GM10266 (cell line): Measurements from ENCODE around the gene RTN4IP1.

Experiments
- DNase-seq: peaks from one replicate; pipeline ENCODE4 v3.0.0; 2012; ENCODE audit errors: extremely low spot score
- TF ChIP-seq, protein P1 (sequence below): IDR thresholded peaks from 2 replicates; pipeline ENCODE4 v1.5.1; 2012; ENCODE audit warnings: mild to moderate bottlenecking, low read depth; ENCODE audit not compliant: control insufficient read depth, insufficient read depth; ENCODE audit errors: missing control alignments

Gene RTN4IP1

DNA sequence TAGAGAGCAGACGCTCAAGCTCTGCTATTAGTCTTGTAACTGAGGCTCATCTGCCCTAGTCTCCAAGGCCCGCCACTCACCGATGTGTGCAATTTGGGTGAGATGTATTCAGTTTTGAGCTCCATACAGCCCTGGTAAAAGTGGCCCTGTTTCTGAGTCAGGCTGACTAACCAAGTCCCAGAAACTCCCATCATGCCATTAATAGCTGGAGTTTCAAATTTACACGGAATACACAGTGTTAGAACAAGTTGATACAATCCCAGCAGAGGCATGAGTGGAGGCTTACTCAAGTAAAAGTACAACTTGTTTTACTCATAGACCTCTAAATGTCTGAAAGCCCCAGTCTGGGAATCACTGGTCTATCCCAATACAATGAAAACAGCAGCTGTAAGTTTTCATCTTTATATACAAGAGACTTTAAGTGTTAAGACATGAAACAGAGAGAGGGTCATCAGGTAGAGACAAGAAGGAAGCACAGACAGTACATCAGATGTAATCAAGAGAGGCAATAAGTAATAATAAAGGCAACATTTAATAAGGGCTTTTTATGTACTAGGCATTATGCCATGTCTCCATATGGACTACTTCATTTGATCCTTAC is 42.4 kb downstream of the RTN4IP1 start:
- no peak for DNase-seq
- TF ChIP-seq, protein P1, sequence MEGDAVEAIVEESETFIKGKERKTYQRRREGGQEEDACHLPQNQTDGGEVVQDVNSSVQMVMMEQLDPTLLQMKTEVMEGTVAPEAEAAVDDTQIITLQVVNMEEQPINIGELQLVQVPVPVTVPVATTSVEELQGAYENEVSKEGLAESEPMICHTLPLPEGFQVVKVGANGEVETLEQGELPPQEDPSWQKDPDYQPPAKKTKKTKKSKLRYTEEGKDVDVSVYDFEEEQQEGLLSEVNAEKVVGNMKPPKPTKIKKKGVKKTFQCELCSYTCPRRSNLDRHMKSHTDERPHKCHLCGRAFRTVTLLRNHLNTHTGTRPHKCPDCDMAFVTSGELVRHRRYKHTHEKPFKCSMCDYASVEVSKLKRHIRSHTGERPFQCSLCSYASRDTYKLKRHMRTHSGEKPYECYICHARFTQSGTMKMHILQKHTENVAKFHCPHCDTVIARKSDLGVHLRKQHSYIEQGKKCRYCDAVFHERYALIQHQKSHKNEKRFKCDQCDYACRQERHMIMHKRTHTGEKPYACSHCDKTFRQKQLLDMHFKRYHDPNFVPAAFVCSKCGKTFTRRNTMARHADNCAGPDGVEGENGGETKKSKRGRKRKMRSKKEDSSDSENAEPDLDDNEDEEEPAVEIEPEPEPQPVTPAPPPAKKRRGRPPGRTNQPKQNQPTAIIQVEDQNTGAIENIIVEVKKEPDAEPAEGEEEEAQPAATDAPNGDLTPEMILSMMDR = no peak

DNA sequence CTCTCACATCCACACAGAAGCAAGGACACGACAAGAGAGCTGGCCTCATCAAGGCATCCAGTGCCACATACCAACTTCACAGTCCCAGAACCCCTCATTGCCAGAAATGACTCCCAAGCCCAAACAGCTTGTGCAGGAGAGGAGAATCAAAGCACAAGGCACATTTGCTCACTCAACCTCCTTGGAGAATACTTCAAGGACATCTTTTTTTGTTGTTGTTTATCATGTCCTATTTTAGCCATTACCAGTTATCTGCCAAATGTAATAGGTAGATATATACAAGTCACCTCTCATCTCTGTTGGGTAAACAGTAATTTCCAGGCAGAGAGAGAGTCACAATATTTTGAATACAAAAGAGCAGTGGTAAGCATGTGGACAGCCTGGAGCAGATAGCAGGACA is 47.8 kb downstream of the RTN4IP1 start:
- TF ChIP-seq, protein P1 = no peak
- no peak for DNase-seq

DNA sequence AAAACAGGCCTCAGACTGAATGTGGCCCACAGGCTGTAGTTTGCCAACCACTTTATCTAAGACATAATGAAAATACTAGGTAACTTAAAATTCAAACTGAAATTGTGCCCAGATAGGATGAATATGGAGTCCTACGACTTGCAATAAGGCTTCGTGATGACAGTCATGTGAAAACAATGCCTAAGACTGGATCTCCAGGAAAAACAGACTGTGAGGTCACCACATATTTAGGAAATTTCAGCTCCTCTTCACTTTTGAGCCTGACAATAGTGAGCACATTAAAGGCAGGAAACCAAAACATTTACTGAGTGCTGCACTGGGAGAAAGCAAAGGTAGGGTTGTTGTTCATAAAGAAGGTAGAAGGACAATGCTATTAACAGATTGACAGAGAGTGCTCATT is 50.0 kb downstream of the RTN4IP1 start:
- no peak for DNase-seq
- TF ChIP-seq, protein P1 = no peak

DNA sequence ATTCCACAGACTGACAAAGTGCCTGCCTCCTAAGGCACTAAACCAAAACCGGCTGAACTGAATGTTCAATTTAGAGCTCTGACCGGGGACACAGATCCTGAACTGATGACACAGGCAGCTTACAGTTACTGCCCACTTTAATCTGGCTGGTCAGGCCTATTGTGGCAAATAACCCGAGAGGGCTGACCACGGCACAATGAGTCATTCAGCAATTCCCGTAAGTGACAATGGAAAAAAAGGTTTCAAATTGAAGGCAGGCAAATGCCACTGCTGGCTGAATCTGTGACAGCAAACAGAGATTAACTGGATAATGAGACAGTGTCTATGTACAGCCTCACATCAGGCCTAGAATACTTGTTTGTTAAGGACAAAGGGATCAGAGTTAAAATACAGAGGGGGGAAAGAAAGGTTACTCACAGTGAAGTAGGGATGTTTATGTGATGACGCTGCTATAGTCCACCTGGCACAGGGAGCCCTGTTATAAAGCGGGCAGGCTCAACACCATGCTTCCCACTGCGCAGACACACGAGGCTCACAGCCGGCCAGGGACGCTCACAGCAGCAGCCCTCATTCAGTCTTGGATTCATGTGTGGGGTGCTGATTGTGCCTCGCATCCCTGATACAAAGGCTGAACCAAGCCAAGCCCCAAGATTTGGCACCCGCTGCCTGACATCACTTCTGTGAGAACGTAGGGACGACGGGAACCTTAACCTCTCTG is 54.4 kb downstream of the RTN4IP1 start:
- DNase-seq = no peak
- TF ChIP-seq, protein P1 = no peak

DNA sequence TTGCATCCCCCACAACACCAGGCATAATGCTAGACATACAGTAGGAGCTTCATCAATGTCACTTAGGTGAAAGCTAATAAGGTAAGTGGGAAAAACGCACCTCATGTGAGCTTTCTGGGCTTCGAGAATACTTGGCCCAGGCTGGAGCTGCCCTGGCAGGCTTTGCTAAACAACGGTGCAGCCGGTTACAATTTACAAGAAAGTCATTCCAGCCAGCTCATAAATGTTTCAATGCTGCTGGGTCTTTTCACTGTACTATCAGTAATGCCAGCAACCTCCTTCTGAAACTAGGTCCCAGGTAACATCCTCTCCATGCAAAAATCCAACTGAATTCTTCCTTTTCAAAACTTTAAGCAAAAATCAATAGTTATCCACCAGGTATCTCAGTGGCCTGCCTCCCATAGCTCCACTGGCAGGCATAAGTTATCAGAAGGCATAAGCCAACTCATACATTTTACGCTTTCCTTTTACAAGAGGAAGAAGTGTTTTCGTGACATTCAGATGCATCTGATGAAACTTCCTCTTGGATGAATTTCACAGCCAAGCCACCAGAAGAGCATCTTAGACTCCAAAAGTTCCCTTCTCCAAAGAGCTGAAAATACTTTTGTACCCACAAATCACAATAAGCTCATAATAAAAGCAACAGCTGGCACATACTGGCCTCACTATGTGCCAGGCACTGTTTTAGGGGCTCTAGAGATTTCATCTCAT is 56.3 kb downstream of the RTN4IP1 start:
- no peak for DNase-seq
- TF ChIP-seq, protein P1 = no peak

DNA sequence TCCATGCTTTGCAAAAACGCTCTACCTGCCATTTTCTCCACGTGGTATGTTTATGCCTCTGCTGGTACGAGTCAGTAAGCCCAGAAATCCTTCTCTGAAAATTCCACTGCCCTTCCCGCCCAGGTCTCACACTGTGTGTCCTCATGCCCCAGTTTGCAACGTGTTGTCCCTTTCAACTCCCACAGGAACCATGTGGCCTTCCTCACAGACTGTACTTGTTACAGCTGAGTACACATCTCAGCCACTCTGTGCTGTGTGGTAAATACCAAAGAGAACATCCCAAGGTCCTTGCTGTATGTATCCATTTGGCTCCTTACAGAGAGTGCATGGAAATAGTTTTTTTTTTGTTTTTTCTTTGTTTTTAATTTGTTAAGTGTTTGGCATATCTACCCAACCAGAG is 56.9 kb downstream of the RTN4IP1 start:
- TF ChIP-seq, protein P1 = no peak
- no peak for DNase-seq

DNA sequence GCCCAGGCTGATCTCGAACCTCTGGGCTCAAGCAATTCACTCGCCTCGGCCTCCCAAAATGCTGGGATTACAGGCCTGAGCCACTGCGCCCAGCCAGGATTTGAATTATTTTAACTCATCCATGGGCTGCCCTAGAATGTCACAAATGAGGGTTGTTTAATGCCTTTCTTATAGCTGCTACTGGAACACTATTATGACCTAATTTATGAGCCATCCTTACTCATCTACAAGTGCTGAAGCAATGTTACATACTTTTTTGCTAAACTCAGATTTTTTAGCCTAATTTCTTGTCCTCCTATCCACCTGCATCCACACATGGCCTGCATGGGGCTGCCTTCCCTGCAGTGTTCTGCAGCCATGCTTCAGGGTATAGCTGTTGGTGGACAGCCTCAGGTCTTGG is 59.9 kb downstream of the RTN4IP1 start:
- TF ChIP-seq, protein P1 = no peak
- no peak for DNase-seq
